WI38 (cell line): ENCODE data around the gene AGT.

Experiments
- H3K4me3 ChIP-seq: 2 replicates; pipeline ENCODE4 v1.5.1; 2011; ENCODE audit warnings: low read depth, mild to moderate bottlenecking, control low read depth, low read length
- TF ChIP-seq, protein P1 (sequence below): IDR thresholded peaks from 2 replicates; pipeline ENCODE4 v1.5.1; 2012; ENCODE audit warnings: low read depth, mild to moderate bottlenecking, control low read depth, low read length

AGT gene

DNA sequence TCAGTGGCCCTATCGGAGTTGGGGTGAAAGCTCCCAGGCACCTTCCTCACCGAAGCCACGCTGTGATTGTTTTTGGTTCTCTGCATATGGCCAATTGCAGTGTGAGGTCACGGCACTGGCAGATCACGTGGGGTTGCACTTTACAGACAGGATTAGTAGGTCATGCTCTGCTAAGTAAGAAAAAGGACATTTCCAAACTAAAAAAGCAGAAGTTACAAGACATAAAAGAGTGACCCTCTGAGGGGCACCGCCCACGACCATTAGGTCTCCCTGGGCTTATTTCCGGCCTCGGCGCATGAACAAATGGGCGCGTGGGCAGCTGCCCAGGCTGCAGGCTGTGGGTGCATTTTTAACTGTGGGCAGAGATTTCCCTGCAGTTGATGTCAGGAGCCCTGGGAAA, 35.2 kb upstream of the AGT start:
- TF ChIP-seq, protein P1, sequence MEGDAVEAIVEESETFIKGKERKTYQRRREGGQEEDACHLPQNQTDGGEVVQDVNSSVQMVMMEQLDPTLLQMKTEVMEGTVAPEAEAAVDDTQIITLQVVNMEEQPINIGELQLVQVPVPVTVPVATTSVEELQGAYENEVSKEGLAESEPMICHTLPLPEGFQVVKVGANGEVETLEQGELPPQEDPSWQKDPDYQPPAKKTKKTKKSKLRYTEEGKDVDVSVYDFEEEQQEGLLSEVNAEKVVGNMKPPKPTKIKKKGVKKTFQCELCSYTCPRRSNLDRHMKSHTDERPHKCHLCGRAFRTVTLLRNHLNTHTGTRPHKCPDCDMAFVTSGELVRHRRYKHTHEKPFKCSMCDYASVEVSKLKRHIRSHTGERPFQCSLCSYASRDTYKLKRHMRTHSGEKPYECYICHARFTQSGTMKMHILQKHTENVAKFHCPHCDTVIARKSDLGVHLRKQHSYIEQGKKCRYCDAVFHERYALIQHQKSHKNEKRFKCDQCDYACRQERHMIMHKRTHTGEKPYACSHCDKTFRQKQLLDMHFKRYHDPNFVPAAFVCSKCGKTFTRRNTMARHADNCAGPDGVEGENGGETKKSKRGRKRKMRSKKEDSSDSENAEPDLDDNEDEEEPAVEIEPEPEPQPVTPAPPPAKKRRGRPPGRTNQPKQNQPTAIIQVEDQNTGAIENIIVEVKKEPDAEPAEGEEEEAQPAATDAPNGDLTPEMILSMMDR = no peak
- no peak overlapping the region for H3K4me3 ChIP-seq

DNA sequence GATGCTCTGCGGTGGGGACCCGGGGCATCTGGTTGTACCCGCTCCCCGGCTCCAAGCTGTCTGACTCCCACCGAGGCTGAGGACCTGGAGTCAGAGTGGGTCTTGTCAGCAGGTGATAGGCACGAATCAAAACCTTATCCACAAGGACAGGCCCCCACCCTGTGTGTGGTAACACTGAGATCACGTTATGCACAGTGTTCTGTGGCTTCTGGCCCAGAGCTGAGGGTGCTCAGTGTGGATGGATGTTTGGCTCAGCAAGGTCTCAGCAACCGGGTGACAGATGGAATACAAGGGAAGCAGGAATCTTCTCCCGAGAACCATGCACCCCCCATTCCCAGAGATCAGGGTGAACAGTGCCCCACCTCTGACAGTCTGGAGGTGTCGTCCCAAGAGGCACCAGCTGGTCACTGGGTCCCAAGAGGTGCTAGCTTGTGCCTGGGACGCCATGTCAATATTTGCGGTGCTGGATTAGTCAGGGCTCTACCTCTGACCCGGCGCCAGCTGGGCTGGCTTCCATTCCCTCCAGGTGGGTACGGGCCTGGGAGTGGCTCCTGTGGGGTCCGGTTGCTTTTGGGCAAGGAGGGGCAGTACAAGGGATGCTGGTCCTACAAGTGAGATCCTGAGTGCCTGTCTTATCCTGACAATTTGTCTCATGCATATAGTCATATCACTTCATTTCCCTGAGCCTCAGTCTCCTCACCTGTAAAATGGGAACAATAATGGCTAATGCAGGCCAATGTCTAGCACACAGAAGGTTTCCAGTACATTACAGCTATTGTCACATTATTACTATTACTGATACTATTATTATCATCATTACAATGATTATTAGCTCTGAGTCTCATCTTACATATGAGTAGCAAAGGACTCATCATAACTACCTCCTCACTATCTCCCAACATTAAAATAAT, 34.2 kb upstream of the AGT start:
- TF ChIP-seq, protein P1 = no peak
- H3K4me3 ChIP-seq = no peak overlapping the region

DNA sequence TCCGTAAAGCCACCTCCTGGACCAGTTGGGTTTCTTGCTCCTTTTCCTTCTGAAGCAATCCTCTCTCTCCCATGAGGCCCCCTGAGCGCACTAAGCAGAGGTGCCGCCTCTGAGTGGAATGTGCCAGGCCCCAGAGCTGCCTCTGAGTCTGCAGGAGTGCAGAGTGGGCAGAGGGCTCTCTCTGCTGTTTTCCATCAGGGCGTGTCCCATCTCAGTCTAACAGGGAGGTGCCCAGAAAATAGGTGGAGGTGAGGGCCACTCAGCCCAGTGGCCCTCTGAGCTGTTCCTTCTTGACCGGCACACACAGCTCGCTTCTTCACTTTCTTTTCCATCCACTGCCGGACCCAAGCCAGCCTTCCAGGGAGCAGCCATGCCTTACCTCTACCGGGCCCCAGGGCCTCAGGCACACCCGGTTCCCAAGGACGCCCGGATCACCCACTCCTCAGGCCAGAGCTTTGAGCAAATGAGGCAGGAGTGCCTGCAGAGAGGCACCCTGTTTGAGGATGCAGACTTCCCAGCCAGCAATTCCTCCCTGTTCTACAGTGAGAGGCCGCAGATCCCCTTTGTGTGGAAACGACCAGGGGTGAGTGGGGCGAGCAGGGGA, 33.3 kb upstream of the AGT start, which contains the start of gene CAPN9:
CAPN9 (plus strand) TSS at position 262 of the 604 bp plus-strand sequence; CDS start at position 371, 109 bp downstream.
- H3K4me3 ChIP-seq = no peak within 1 kb of the TSS
- TF ChIP-seq, protein P1 = no peak

DNA sequence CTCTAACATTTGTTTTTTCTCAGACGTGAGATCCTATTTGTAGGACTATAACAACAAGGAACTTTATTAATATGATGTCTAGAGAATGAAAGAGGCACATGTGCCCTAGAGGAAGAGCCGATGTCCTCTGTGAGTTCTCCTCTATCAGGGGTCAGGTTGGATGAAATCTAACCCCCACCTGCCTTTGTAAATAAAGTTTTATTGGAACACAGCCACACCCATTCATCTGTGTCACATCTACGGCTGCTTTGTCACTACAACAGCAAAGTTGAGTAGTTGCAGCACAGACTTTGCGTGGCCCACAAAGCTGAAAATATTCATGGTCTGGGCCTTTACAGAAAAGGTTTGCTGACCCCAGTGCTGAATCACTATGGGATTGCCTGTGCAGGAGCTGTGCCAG, 32.7 kb upstream of the AGT start:
- TF ChIP-seq, protein P1 = no peak
- no peak overlapping the region for H3K4me3 ChIP-seq

DNA sequence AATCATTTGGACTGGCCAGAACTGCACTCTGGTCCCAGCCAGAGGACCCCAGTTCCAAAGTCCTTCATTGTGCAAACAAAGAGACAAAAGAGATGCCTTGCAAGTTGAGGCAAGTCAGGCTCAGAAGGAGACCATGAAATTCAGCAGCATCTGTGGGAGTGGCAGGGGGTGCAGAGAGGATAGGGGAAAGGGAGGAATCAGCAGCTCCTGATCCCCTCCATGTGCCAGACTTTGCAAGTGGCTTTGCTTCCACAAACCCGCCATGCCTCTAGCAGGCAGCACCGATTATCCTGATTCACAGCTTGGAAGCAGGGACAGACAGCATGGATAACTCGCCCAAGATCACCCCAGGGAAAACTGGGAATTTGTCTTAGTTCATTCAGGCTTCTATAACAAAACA, 31.1 kb upstream of the AGT start:
- no peak overlapping the region for H3K4me3 ChIP-seq
- TF ChIP-seq, protein P1 = no peak

DNA sequence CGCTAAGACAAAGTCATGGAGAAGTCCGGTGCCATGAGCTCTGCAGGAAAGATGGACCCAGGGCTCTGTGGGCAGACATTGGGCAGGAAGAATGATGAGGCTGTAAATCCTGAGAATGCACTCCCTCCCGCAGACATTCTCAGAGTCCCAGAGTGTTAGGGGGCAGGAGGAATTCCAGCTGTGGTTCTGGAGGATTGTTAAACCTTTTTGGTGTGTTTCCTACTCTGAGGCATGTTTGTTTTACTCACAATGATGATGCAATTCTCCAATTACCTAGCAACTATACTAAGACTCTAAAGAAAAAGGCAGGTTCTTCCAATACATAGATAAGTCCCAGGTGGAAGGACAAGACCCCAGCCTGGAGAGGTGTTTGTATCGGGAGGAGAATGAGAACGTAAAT, 30.5 kb upstream of the AGT start:
- H3K4me3 ChIP-seq = no peak overlapping the region
- TF ChIP-seq, protein P1 = no peak

DNA sequence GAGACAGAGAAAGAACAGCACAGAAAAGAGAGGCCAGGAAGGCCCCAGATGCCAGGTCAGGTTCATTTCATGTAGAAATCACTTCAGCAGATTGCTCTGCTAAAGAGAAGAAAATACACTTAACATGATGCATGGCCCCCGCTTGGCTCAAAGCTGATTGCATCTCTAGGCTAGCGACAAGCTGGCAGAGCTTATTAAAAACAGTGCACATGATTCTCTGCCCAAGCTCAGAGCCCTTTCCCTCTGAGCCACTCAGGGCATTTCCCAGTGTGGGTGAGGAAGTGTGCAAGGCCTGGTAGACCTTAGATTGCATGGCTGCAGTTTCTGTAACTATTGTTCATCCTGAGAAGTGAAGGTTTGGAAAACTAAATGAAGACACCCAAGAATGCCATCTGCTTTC, 30.0 kb upstream of the AGT start:
- H3K4me3 ChIP-seq = no peak overlapping the region
- TF ChIP-seq, protein P1 = no peak
